PC-9 (cell line): ENCODE results near the gene RNASEH2B.

ENCODE experiments used
- CTCF ChIP-seq: fragments of 200-600 bp; sonication (generic); conservative IDR thresholded peaks from 2 replicates; pipeline ENCODE4 v1.6.1; 2017; ENCODE audit warnings: mixed run types, antibody characterized with exemption, mild to moderate bottlenecking, moderate library complexity
- EZH2 ChIP-seq: fragments of 200-600 bp; sonication (generic); IDR thresholded peaks from 2 replicates; pipeline ENCODE4 v1.8.0; 2017; ENCODE audit warnings: antibody characterized with exemption, low read depth

DNA sequence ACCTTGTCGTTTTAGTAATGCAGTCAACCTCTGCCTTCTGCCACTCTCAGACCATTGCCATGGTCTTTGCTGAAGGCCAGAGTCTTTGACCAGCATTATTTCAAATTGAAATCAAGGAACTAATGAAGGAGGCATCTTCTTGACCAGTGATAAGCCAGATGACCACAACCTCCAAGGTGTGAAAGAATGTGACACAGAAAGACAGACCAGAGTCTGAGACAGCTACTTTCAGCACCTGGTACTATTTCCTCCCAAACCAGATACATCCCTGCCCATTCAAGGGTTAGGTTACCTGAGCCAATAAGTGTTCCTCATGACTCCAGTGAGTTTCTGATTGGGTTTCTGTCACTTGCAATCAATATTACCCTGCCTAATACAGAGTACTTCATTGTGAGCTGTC lies 20.3 kb upstream of the RNASEH2B start:
- no peak for TF ChIP-seq CTCF
- no peak for TF ChIP-seq EZH2
